ENCODE measurements around the gene RASAL1. TPM values are rescaled to one million over a fixed set of nuclear protein-coding genes. Genes with fewer than 3 reads are reported as not detected.

Gene RASAL1
- total RNA-seq, 2 experiments from 2014 or later = 0.20 to 0.40 TPM

GRCh38 chr12:113157218-113157859, 21.8 kb upstream of the RASAL1 start:
- Mint-ChIP-seq H3K4me1 (peaks cover 24% of the 10 kb centered on the region), H3K27ac (no peak overlapping the region), H3K4me3 (no peak overlapping the region), H3K27me3 (peaks cover 10% of the 10 kb centered on the region), H3K36me3 (ENCODE audit: low read depth) (peaks cover 31% of the 10 kb centered on the region), H3K9me3 (no peaks in the 10 kb centered on the region)
- CTCF ChIA-PET = interaction anchor here (1.6 kb wide), 1 partner anchor 10 kb away, joined by 4 read pairs; no protein-coding TSS in a partner anchor
- no peak for DNase-seq
- POLR2A ChIA-PET = interaction anchor here (0.6 kb wide), 1 partner anchor 15 kb away, joined by 3 read pairs; no protein-coding TSS in a partner anchor

DNA sequence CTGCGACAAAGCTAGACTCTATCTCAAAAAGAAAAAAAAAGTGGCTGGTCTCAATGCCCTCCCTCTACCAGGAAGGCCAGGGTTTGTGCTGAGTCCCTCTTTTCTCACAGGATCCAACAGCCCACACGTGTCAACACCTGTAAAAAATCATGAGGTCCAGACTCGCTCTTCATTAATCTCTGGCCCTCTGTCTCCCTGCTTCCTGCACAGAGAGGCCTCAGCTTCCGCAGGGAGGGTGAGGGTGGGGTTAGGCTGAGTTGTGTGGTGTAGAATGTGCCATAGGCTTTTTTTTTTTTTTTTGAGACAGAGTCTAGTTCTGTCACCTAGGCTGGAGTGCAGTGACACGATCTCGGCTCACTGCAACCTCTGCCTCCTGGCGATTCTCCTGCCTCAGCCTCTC, 20.1 kb upstream of the RASAL1 start:
- no peaks in the 10 kb centered on the region for H3K9me3 Mint-ChIP-seq
- H3K27me3 Mint-ChIP-seq = peaks cover 16% of the 10 kb centered on the region
- DNase-seq = no peak
- CTCF ChIA-PET = interaction anchor here (0.6 to 3.5 kb wide), 5 partner anchors 17 to 1341 kb away, joined by 3 to 22 read pairs (median 4); partner anchors contain the start of gene RASAL1
- H3K4me1 Mint-ChIP-seq = peaks cover 29% of the 10 kb centered on the region
- no peak overlapping the region for H3K27ac Mint-ChIP-seq
- H3K36me3 Mint-ChIP-seq (ENCODE audit: low read depth) = peaks cover 21% of the 10 kb centered on the region
- POLR2A ChIA-PET = no interaction called here
- H3K4me3 Mint-ChIP-seq = no peak overlapping the region

- POLR2A ChIA-PET = no interaction called here
These were observed 19.5 kb upstream of the RASAL1 start for GRCh38 chr12:113155060-113155459.

DNA sequence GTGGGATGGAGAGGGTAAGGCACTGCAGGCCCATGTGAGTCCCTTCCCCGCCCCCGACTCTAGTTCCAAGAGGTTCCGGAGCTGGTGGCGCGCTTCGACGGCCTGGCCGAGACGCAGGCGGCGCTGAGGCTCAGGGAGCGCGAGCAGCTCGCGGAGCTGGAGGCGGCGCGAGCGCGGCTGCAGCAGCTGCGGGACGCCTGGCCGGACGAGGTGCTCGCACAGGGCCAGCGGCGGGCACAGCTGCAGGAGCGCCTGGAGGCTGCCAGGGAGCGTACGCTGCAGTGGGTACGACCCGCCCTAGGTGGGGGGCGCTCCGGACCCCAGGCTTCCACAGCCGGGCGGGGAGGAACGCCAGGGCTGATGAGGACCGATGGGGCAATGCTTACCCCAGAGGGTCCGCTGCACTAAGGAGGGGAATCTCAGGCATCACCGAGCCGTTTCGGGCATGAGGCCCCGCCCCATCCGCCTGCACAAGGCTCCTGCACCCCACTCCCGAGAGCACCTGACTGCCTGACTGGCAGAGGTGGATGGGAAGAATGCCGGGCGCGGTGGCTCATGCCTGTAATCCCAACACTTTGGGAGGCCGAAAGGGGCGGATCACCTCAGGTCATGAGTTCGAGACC, 18.9 kb upstream of the RASAL1 start:
- CTCF ChIA-PET = interaction anchor here (1.2 to 3.5 kb wide), 4 partner anchors 18 to 24 kb away, joined by 3 to 22 read pairs (median 8); partner anchors contain the start of gene RASAL1
- Mint-ChIP-seq H3K4me1 (peaks cover 29% of the 10 kb centered on the region), H3K9me3 (no peaks in the 10 kb centered on the region), H3K27me3 (peaks cover 18% of the 10 kb centered on the region), H3K27ac (no peak overlapping the region), H3K36me3 (ENCODE audit: low read depth) (peaks cover 14% of the 10 kb centered on the region), H3K4me3 (no peak overlapping the region)
- POLR2A ChIA-PET = no interaction called here
- no peak for DNase-seq

More at GRCh38 chr12:113155060-113155459, 19.5 kb upstream of the RASAL1 start:
- no peak for DNase-seq
- Mint-ChIP-seq H3K9me3 (no peaks in the 10 kb centered on the region), H3K4me1 (peaks cover 29% of the 10 kb centered on the region), H3K36me3 (ENCODE audit: low read depth) (peaks cover 18% of the 10 kb centered on the region), H3K4me3 (no peak overlapping the region), H3K27me3 (peaks cover 16% of the 10 kb centered on the region), H3K27ac (no peak overlapping the region)
- CTCF ChIA-PET = interaction anchor here (0.6 to 3.5 kb wide), 5 partner anchors 18 to 1341 kb away, joined by 3 to 22 read pairs (median 4); partner anchors contain the start of gene RASAL1

DNA sequence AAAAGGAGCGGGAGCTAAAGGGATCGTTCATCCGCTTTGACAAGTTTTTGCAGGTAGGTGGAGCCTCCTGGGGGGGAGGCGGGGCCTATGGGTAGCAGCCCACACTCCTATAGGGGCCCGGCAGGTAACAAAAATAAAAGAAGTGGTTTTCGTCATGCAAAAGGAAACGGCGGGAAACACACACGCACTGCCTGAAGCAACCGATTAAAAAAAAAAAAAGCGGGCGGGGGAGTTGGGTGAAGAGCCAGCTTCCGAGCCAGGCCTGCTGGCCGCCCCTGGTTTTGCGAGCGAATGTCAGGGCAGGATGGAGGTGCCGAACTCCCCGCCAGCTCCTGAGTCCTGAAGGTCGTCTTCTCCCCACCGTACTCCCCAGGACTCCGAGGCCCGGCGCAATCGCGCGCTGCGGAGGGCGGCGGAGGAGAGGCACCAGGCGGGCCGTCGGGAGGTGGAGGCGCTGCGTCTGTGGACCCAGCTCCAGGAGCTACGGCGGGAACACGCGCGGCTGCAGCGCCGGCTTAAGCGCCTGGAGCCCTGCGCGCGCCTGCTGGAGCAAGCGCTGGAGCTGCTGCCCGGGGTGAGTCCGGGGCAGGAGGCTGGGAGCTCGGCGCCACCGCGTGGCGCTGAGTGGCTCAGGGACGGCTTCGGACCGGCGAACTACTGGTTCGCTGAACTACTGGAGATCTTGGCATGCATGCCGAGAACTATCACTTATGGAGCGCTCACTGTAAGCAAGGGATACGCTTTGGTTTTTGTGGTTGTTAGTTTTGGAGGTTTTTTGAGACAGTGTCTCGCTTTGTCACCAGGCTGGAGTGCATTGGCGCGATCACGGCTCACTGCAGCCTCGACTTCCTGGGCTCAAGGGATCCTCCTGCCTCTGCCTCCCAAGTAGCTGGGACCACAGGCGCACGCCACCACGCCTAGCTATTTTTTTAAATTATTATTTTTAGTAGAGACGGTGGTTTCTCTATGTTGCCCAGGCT, 17.6 kb upstream of the RASAL1 start:
- peak; percentile 68 for DNase-seq
- Mint-ChIP-seq H3K27ac (peak overlapping the region; percentile 83), H3K4me1 (peaks cover 29% of the 10 kb centered on the region), H3K9me3 (no peaks in the 10 kb centered on the region), H3K4me3 (peak overlapping the region; percentile 69), H3K36me3 (ENCODE audit: low read depth) (peaks cover 8% of the 10 kb centered on the region), H3K27me3 (peaks cover 18% of the 10 kb centered on the region)
- POLR2A ChIA-PET = interaction anchor here (0.6 kb wide), 1 partner anchor 8 kb away, joined by 6 read pairs; no protein-coding TSS in a partner anchor
- CTCF ChIA-PET = interaction anchor here (0.5 to 3.5 kb wide), 13 partner anchors 10 to 159 kb away, joined by 3 to 22 read pairs (median 4); partner anchors contain the start of genes RASAL1 and TPCN1

DNA sequence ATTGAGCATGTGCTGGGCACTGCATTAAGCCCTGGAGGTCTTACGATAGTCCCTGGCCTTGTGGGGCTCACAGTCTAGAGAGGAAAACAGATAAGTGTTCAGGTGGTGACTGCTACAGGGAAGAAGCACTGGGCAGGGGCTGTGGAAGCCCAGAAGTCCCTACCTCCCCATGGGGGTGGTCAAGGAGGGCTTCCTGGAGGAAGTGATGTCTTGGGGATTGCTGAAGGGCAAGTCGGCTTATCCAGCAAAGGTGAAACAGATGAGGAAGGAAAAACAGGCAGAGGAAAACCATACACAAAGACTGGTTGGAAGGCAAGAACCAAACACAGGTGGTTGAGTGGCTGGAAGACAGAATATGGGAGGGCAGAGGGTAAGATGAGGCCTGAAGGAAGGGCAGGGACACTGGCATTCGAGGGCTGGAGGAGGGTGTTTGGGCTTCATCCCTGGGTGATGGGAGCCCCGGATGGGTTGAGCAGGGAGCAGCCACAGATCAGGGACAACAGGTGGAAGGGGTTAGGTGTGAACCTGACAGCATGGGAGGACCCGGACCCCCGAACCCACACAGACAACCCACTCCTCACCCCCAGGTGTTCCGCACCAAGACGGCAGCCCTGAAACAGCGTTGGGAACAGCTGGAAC, 16.8 kb upstream of the RASAL1 start:
- no peaks in the 10 kb centered on the region for H3K9me3 Mint-ChIP-seq
- H3K27me3 Mint-ChIP-seq = peaks cover 21% of the 10 kb centered on the region
- peaks cover 3% of the 10 kb centered on the region for H3K36me3 Mint-ChIP-seq (ENCODE audit: low read depth)
- DNase-seq = no peak
- CTCF ChIA-PET = interaction anchor here (0.5 to 2.1 kb wide), 13 partner anchors 11 to 151 kb away, joined by 3 to 13 read pairs (median 3); partner anchors contain the start of gene TPCN1
- H3K27ac Mint-ChIP-seq = no peak overlapping the region
- POLR2A ChIA-PET = no interaction called here
- peak overlapping the region; percentile 69 for H3K4me3 Mint-ChIP-seq
- H3K4me1 Mint-ChIP-seq = peaks cover 29% of the 10 kb centered on the region

DNA sequence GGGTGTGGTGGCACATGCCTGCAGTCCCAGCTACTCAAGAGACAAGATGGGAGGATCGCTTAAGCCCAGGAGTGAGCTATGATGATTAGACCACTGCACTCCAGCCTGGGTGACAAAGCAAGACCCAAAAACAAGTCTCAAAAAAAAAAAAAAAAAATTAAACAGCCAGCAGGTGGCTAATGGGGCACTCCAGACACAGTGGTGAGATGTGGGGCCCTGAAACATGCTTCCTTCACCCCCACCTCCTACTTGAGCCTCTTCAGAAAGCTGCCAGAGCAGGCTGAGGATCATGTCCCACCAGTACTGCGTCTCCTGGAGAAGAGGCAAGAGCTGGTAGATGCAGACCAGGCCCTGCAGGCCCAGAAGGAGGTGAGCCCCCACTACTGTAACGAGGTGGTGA, 16.1 kb upstream of the RASAL1 start:
- no peak overlapping the region for H3K27ac Mint-ChIP-seq
- CTCF ChIA-PET = interaction anchor here (0.6 to 1.1 kb wide), 2 partner anchors 21 to 151 kb away, joined by 3 read pairs; no protein-coding TSS in a partner anchor
- H3K27me3 Mint-ChIP-seq = peaks cover 25% of the 10 kb centered on the region
- DNase-seq = no peak
- no peaks in the 10 kb centered on the region for H3K36me3 Mint-ChIP-seq (ENCODE audit: low read depth)
- no peaks in the 10 kb centered on the region for H3K9me3 Mint-ChIP-seq
- H3K4me3 Mint-ChIP-seq = peak overlapping the region; percentile 69
- H3K4me1 Mint-ChIP-seq = peaks cover 29% of the 10 kb centered on the region
- POLR2A ChIA-PET = no interaction called here

- Mint-ChIP-seq H3K4me3 (no peak within 1 kb of the TSS), H3K4me1 (peaks cover 18% of the 10 kb centered on the region), H3K27ac (peak within 1 kb of the TSS; percentile 16), H3K36me3 (ENCODE audit: low read depth) (no peaks in the 10 kb centered on the region), H3K27me3 (peaks cover 22% of the 10 kb centered on the region), H3K9me3 (no peaks in the 10 kb centered on the region)
- ChIA-PET CTCF (interaction anchor here (1.2 to 1.3 kb wide), 2 partner anchors 13 to 157 kb away, joined by 3 to 4 read pairs; no protein-coding TSS in a partner anchor), POLR2A (no interaction called here)
- DNase-seq = no peak
These were observed 14.0 kb upstream of the RASAL1 start, which contains the start of gene CFAP73 for GRCh38 chr12:113149361-113150150. Gene CFAP73 (plus strand): TSS chr12:113149724. CDS start chr12:113149858, 134 bp downstream.

- H3K27me3 Mint-ChIP-seq = peaks cover 12% of the 10 kb centered on the region
- no peaks in the 10 kb centered on the region for H3K36me3 Mint-ChIP-seq (ENCODE audit: low read depth)
- no peak overlapping the region for H3K4me3 Mint-ChIP-seq
- CTCF ChIA-PET = no interaction called here
- peaks cover 1% of the 10 kb centered on the region for H3K4me1 Mint-ChIP-seq
- H3K9me3 Mint-ChIP-seq = no peaks in the 10 kb centered on the region
- POLR2A ChIA-PET = no interaction called here
- no peak for DNase-seq
- no peak overlapping the region for H3K27ac Mint-ChIP-seq
These were observed 11.4 kb upstream of the RASAL1 start for GRCh38 chr12:113146999-113147398.

- H3K4me1 Mint-ChIP-seq = no peaks in the 10 kb centered on the region
- H3K27me3 Mint-ChIP-seq = peaks cover 9% of the 10 kb centered on the region
- DNase-seq = no peak
- ChIA-PET POLR2A (interaction anchor here (0.6 kb wide), 1 partner anchor 22 kb away, joined by 4 read pairs; no protein-coding TSS in a partner anchor), CTCF (no interaction called here)
- H3K27ac Mint-ChIP-seq = no peak overlapping the region
- no peaks in the 10 kb centered on the region for H3K9me3 Mint-ChIP-seq
- H3K4me3 Mint-ChIP-seq = no peak overlapping the region
- H3K36me3 Mint-ChIP-seq (ENCODE audit: low read depth) = no peaks in the 10 kb centered on the region
These were observed 10.4 kb upstream of the RASAL1 start for GRCh38 chr12:113145720-113146551.

- ChIA-PET CTCF (interaction anchor here (0.6 to 1.0 kb wide), 2 partner anchors 30 to 37 kb away, joined by 3 read pairs; no protein-coding TSS in a partner anchor), POLR2A (no interaction called here)
- Mint-ChIP-seq H3K27me3 (peaks cover 7% of the 10 kb centered on the region), H3K9me3 (no peaks in the 10 kb centered on the region), H3K36me3 (ENCODE audit: low read depth) (no peaks in the 10 kb centered on the region), H3K4me1 (peaks cover 1% of the 10 kb centered on the region), H3K27ac (no peak overlapping the region), H3K4me3 (no peak overlapping the region)
- DNase-seq = no peak
These were observed 9.2 kb upstream of the RASAL1 start for GRCh38 chr12:113144806-113145205.

Measured in activated CD4-positive, alpha-beta T cell treated with anti-CD3 and anti-CD28 coated beads, Interleukin-2, amount 10 ng/mL, durations not matched to agents 7 days and 5 days (primary cell).